ENCODE data around the gene VASN. TPM values are rescaled to one million over a fixed set of nuclear protein-coding genes. Genes with fewer than 3 reads are reported as not detected.

VASN gene
- total RNA-seq, 1 donor from 2014 or later = not detected

- intact Hi-C loops (cut with micrococcal nuclease) = loop anchor here (1.0 to 10.0 kb wide), 15 partner anchors 19 to 743 kb away; partner anchors contain the start of genes ADCY9, ANKS3, CDIP1 and DNAAF8
These were observed 19.8 kb upstream of the VASN start for GRCh38 chr16:4351880-4352279.

GRCh38 chr16:4352843-4353242 is 18.8 kb upstream of the VASN start:
- intact Hi-C loops (cut with micrococcal nuclease) = loop anchor here (5.0 to 10.0 kb wide), 3 partner anchors 379 to 742 kb away; partner anchors contain the start of genes ANKS3, DNAAF8, EEF2KMT and GLYR1

- intact Hi-C loops (cut with micrococcal nuclease) = loop anchor here (5.0 to 10.0 kb wide), 3 partner anchors 379 to 741 kb away; partner anchors contain the start of genes ANKS3, DNAAF8, EEF2KMT and GLYR1
These were observed 18.0 kb upstream of the VASN start for GRCh38 chr16:4353675-4354074.

- intact Hi-C loops (cut with micrococcal nuclease) = loop anchor here (5.0 to 10.0 kb wide), 3 partner anchors 378 to 740 kb away; partner anchors contain the start of genes ANKS3, DNAAF8, EEF2KMT and GLYR1
These were observed 16.9 kb upstream of the VASN start for GRCh38 chr16:4354512-4355409.

- intact Hi-C loops (cut with micrococcal nuclease) = loop anchor here (10.0 kb wide), 1 partner anchor 738 kb away; the partner anchor contains the start of gene EEF2KMT
These were observed 14.8 kb upstream of the VASN start for GRCh38 chr16:4356820-4357219.

- intact Hi-C loops (cut with micrococcal nuclease) = loop anchor here (10.0 kb wide), 1 partner anchor 737 kb away; the partner anchor contains the start of gene EEF2KMT
These were observed 13.4 kb upstream of the VASN start for GRCh38 chr16:4358236-4358635.

GRCh38 chr16:4358831-4359561 is 12.7 kb upstream of the VASN start:
- intact Hi-C loops (cut with micrococcal nuclease) = loop anchor here (10.0 kb wide), 1 partner anchor 736 kb away; the partner anchor contains the start of gene EEF2KMT

- intact Hi-C loops (cut with micrococcal nuclease) = loop anchor here (2.0 to 10.0 kb wide), 2 partner anchors 43 to 735 kb away; partner anchors contain the start of gene EEF2KMT
These were observed 11.7 kb upstream of the VASN start for GRCh38 chr16:4359914-4360313.

- intact Hi-C loops (cut with micrococcal nuclease) = loop anchor here (2.0 kb wide), 1 partner anchor 42 kb away; no protein-coding TSS in a partner anchor
These were observed 11.1 kb upstream of the VASN start for GRCh38 chr16:4360538-4361021.

GRCh38 chr16:4361033-4361943 is 10.4 kb upstream of the VASN start:
- intact Hi-C loops (cut with micrococcal nuclease) = loop anchor here (2.0 kb wide), 1 partner anchor 42 kb away; no protein-coding TSS in a partner anchor

- intact Hi-C loops (cut with micrococcal nuclease) = loop anchor here (2.0 kb wide), 1 partner anchor 41 kb away; no protein-coding TSS in a partner anchor
These were observed 9.7 kb upstream of the VASN start for GRCh38 chr16:4361944-4362311.

- intact Hi-C loops (cut with micrococcal nuclease) = no loop called here
These were observed 9.0 kb upstream of the VASN start for GRCh38 chr16:4362476-4363135.

- intact Hi-C loops (cut with micrococcal nuclease) = no loop called here
These were observed 7.2 kb upstream of the VASN start for GRCh38 chr16:4364196-4365013.

GRCh38 chr16:4365014-4365406 is 6.6 kb upstream of the VASN start:
- intact Hi-C loops (cut with micrococcal nuclease) = no loop called here

- intact Hi-C loops (cut with micrococcal nuclease) = no loop called here
These were observed 6.0 kb upstream of the VASN start for GRCh38 chr16:4365615-4366014.

- intact Hi-C loops (cut with micrococcal nuclease) = no loop called here
These were observed 5.6 kb upstream of the VASN start for GRCh38 chr16:4366016-4366415.

GRCh38 chr16:4367393-4367856 is 4.2 kb upstream of the VASN start:
- intact Hi-C loops (cut with micrococcal nuclease) = no loop called here

GRCh38 chr16:4369007-4369733 is 2.5 kb upstream of the VASN start:
- intact Hi-C loops (cut with micrococcal nuclease) = no loop called here

Data from T-helper 1 cell treated with Interleukin-12 subunit alpha and Interleukin-12 subunit beta and Interleukin-4 antibody, amounts not matched to agents 30 ng/mL and 1 ng/mL, for 36 hours (primary cell).